GM19240 (cell line): Measurements from ENCODE around the gene MMP15.
"Not testable (repeated sequence)": the region's sequence is repeated elsewhere in the genome, so short reads cannot be mapped to it uniquely, and the experiment has no call there.

Experiments
- DNase-seq: peaks from one replicate; pipeline ENCODE4 v3.0.0; 2011; ENCODE audit warnings: low spot score; ENCODE audit not compliant: insufficient read length

The MMP15 gene

DNA sequence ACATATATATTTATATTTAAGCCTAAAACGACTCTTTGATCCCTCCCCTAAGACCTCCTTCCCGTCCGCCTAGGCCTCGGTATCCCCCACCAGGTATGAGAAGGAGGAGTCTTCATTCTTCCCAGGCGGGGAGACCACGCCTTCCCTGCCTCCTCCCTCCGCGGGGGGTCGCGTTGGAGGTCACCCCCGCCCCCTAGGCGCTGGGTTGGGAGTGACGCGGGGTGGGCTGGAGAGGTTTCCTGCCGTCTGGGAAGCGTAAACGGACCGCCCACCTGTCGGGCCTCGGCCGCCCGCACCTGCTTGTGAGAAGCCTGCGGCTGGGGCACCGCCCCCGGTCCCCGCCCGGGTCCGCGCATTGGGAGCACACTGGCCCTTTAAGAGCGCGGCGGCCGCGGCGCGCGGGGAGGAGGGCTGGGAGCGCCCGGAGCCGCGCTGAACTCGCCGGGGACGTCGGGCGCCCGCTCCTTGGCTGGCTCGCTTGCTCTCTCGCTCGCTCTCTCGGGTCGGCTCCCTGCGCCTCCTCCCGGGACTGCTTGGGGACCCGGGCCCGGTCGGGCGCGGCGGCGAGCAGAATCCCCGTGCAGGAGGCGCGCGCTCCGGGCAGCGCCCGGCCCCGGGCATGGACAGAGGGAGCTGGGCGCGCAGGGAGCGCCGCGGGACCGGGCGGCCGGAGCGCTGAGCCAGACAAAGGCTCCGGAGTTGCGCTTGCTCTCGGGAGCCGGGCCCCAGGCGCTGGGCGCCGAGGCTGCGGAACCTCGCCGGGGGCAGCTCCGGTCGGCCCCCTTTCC, at the start of gene MMP15:
MMP15 (plus strand) TSS at position 404 of the 788 bp plus-strand sequence. CDS start 597 bp downstream, outside the sequence.
- no peak for DNase-seq

DNA sequence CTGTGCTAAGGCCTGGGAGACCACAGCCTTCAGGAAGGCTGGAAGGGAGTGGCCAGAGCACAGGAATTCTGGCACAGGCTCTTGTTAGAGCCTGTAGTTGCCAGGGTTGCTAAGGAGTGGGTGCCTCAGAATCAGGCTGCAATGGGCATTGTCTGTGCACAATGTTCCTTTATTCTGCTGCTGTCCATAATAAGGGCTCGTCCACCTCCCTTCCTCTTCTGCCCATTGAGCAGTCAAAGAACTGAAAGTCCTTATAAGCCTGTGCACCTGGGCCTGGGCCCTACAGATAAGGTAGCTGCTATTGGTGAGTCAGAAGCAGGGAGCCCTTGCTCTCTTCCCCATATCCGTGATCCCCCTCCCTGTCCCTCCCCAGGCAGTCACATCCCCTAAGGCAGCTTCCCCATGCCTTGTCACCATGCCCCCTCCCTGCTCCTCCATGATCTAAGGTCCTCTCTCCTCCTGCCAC, 49.2 kb upstream of the MMP15 start:
- DNase-seq, result no peak

DNA sequence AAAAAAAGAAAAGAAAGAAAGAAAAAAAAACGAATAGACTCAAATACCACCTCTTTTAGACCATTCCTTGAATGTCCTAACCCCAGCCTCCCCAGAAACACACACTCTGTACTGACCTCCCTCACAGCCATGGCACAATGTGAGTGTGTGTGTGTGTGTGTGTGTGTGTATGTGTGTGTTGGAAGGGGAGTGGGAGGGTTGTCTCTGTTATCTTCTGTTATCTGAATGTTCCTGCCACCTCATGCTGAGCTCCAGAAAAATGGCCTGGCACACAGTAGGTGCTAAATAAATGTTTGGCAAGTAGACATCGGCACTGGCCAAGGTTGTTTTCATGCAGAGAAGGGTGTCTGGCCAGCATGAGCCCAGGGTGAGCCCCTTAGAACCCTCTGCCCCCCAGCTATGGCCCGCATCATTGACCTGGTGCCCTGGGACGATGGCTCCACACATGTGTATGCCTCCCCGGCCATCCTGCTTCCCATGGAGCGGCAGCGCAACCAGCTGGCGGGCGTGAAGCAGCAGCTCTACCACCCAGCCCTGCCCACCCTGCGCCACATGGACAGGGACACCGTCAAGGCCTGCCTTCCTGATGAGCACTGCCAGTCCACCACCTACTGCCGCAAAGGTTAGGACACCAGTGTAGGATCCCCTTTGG, 48.0 kb upstream of the MMP15 start:
- DNase-seq, result no peak

DNA sequence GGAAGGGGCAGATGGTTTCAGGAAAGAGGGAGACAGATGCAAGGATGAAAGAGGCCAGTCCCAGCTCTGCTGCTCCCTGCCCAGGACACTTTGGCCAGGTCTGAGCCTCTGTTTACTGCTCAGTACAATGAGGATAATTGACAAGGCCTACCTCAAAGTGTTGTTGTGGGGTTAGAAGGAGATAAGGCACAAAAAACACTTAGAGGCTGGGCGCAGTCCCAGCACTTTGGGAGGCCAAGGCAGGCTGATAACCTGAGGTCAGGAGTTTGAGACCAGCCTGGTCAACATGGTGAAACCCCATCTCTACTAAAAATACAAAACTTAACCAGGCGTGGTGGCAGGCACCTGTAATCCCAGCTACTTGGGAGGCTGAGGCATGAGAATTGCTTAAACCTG, 47.5 kb upstream of the MMP15 start:
- not testable (repeated sequence) for DNase-seq

DNA sequence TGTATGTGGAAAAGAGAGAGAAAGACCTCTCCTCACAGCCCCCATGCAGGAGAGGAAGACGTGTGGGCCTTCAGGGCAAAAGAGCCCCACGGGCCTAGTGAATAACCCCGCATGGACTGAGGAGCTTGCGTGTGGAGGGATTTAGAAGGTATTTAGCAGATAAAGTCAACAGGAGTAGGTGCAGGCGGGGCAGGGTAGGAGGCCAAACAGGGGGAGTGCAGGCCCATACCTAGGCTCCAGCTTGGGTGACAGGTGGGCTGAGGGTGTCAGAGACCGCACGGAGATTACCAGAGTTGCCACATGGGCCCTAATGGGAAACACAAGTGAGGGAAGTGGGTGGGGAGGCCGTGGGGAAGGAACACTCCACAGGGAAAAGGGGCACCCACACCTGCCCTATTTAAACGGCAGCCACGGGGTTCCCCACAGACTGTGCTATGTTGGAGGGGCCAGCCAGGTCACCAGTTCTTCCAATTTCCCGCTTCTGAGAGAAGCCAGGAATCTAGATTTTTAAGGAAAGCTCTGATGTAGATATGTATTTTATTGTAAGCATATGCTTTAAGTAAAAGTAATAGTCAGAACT, 46.5 kb upstream of the MMP15 start:
- DNase-seq, result no peak

DNA sequence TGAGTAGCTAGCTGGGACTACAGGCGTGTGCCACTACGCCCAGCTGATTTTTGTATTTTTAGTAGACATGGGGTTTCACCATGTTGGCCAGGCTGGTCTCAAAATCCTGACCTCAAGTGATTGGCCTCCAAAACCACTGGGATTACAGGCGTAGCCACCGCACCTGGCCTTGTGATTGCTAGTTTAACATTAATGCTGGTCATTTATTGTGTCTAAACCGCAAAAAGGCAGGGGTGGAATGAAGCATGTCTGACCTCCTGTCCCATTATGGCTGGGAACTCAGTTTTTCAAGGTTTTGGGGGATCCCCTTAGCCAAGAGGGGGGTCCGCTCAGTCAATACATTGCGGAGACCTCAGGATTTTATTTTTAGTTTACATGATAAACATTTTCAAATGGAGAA, 43.9 kb upstream of the MMP15 start:
- no peak for DNase-seq

DNA sequence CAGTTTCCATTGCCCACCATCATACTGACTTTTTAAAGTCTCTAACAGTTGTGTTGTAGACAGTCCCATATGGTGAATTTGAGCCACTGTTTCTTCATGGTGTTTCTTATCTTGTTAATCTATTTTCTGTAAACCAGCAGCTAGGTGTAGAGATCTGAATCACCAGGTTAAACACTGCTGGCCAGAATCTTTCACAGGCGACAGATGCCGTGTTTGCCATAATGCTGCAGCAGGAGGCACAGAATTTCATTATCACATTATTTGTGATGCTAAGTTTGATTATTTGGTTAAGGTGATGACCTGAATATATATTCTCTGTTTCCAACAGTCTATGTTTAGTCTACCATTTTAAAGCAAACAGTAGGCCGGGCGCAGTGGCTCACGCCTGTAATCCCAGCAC, 43.2 kb upstream of the MMP15 start:
- no peak for DNase-seq

DNA sequence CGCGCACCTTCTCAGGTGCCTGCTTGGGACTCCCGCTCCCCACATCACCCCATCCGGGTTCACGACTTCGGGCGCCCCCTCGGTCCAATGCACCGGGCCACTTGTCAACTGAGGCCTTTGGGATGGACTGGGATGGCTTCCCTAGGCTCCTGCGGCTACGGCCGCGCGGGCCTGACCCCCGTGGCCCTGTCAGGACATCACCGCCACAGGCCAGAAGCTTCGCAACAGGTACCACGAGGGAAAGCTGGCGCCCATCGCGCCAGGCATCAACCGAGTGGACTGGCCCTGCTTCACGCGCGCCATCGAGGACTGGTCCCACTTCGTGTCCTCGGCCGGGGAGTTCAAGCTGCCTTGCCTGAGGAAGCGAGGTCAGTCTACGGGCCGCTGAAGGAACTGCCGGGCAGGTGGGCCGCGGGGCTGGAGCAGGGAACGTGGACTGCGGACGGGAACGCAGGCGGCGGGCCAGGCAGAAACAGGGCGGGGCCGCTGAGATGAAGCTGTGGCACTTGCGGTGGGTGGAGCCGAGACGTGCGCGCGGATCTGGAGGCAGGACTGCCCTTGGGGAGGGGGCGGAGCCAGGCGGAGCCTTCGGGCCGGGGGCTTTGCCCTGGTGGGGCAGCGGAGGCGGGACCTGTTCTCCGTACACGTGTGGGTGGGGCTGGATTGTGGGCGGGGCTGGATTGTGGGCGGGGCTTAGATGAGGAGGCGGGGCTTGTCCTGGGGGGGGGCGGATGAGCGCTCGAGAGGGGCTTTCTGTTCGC, 40.9 kb upstream of the MMP15 start:
- peak; percentile 65 for DNase-seq

DNA sequence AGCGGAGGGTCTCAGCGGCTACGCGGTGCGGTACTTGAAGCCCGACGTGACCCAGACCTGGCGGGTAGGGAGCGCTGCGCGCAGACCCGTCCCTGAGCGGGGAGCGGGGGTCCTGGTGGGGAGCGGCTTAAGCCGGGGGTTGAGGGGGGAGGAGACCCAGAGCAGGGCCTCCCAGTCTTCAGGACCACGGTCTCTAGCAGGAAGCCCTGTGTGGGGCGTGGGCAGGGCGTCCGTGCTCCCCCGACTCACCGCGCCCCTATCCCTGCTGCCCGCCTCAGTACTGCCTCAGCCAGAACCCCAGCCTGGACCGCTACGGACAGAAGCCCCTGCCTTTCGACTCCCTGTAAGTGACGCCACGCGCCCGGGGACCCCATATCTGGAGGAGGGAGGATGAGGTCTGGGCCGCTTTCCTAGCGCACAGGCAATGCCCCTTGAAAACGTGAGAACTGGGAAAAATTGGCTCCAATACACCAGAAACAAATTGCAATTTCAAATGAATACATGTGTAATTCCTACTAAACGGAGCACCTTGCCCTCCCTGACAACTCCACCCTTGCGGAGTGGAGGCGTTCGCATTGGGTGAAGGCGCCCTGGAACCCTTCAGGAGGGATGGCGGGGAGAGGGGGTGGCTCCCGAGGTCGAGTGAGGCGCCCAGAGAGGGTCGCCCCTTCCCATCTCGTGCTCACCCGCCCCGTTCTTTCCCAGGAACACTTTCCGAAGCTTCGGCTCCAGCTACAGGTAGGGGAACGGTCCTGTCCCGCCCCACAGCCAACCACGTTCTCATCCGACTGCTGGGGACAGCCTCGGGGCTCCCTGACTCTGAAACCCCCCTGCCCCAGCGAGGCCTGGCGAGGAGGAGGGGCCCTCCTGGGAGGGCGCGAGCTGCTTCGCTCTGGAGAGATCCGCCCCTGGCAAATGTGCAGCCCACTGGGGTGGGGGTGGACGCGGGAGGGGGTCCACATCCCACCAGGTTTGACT, 40.1 kb upstream of the MMP15 start:
- no peak for DNase-seq

DNA sequence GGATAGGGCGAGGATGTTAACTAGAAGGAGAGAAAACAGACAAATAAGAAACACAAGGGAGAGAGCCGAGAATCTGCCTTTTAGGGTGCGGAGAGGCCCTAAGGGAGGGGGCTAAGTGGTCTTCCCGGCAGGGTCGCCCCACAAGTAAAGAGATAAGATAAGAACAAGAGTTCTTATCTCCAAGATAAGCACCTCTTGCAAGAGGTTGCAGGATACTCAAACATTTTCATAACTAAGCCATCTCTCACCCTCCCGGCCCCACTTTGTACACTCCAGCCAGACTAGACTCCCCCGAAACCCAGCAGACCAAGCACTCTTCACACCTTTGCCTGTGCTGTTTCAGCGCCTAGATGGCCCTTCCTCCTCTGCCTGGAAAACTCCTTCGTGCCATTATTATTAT, 39.4 kb upstream of the MMP15 start:
- no peak for DNase-seq

DNA sequence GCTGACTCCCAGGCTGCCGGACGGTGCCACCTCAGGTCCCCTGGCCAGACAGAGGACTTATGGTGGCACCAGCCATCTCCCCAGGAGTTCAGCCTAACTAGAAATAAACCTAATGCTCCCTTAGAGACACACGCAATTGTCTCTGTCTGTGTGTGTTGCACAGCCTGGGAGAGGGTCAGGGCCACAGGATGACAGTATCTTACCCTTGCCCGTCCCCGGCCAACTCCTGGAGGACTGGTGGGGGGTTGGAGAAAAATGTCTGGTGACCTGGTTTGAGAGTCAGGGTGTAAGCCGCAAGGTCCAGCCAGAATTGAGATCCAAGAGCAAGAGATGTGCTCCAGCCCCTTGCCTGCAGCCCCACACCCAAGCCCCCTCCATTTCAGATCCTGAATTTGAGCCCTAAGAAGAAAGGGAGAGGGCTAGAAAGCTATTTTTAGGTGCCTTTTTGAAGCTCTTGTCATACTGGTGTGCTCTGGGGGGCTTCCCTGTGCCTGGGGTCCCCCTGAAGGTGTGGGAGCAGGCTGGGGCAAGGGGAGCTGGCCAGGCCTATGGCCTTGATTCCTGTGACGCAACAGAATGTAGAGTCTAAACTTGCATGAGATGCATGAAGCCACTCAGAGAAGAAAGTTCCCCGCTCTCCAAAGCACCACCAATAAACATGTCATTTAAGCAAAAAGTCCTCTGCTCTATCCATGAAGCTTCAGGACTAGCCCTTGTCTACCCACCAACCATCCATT, 37.9 kb upstream of the MMP15 start:
- DNase-seq, result no peak

DNA sequence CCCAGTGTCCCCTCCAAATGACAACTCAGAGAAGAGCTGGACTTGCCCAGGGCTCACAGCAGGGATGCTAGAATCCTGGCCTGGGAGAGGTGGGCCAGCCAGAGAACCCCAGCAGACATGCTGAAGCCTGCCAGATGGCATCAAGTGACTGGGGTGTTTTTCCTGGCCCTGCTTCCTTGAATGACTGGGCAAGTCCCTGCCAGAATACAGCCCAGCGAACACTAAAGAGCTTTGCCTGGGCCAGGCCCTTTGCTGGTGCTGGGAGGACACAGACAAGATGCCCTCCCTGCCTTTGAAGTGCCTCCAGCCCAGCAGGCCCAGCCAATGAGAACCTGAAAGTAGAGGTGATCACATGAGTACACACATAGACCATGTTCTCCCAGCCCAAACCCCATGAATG, 36.6 kb upstream of the MMP15 start:
- DNase-seq, result no peak

DNA sequence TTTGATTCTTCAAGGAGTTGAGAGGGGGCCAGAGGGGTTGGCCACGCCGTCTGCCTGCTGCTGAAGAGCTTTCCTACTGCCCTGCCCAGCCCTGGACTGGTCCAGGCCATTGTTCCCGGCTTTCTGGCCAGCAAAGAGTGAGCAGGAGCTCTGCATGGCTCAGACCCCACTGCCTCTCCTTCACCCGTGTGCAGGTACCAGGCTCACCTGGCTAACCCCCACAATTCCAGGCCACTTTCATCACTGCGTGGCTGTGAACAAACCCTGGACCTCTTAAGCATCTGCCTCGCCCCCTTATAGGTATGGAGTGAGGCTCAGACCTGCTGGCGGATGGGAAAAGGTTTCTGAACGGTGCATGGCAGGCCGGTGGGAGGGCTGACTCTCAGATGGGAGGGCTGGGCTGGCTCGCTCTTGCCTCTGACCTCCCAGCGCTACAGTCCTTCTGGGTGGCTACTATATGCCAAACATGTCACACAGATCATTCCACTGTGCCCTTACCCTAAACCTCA, 33.9 kb upstream of the MMP15 start:
- no peak for DNase-seq

DNA sequence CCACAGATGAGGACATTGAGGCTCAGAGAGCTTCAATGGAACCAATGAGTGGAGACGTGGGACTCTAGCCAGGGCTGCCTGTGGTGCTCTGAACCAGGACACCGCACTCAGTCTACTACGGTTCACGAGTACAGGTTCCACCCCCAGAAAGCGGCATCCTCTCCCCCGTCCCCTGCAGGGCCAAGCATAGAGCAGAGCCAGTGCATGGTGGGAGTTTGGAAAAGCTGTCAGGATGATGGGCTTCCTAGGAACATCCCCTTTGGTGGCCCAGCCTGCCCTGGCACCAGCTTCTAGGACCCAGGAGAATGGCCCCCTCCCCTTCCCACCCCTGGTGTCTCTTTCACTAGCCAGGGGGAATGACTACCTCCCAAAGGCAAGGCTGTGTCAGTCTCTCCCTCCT, 33.5 kb upstream of the MMP15 start:
- DNase-seq, result no peak

DNA sequence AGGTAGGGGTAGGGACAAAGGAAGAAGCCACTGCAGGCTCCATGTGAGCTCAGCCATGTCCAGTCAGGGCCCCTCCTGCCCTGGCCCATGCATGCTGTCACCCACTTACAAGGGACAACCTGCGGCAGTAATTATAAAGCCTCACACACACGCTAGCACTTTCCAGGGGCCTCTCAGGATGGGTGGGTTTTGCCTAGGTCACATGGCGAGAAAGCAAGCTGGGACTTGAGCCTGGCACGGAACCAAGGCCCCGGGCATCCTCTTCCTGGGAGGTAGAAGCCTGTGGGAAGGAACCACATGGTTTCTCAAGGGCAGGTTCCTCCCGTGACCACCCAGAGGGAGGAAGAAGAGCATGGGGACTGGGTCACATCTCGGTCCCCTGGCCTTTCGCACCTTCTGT, 32.1 kb upstream of the MMP15 start:
- no peak for DNase-seq

DNA sequence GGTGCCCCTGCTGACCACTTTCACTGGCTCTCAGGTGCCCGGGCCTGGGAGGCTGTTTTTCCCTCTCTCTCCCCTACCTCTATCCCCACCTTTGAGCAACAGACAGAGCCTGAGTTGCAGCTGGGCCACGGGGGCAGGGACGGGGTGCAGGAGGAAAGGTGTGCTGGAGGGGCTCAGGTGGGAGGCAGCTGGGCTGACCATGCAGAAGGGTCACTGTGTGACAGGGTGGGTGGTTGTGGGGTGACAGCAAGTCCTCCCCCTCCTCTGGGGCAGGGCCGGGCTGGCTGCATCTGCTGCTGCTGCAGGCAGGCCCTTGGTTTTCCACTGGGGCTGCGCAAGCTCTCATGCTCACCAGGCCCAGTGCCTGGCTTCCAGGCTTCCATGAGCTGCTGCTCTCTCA, 31.7 kb upstream of the MMP15 start:
- DNase-seq, result no peak

DNA sequence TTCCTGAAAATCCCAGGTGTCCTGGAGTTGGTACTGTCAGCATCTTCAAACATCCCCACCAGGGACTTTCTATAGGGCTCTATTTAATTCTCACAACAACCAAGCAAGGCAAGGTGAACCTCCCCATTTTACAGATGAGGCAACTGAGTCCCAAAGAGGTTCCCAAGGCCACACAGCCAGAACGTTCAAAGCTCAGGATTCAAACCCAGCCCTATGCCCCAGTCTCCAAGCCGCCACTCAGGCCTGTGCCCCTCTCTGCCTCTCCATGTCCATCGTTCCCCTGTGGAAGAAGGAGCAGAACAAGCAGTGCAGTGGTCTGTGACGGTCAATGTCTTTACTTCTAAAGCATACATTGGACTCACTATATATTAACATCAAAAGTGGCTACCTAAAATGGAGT, 31.2 kb upstream of the MMP15 start:
- no peak for DNase-seq

DNA sequence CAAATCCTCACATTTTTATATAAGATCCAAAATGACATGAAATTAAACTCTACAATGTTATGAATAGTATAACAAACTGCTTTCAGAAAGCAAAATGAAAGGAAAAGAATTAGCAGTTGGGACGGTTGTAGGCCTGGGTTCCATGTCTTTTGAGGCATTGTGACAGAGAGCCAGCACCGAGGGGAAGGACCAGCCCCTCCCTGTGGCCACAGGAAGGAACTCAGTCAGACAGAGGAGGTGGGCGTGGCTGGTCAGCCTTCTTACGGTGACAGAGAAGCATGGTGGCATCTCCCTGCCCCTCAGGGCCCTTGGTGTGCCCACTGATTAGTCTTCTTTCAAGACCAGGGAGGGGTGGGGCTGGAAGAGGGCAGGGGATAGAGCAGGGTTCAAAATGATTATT, 30.8 kb upstream of the MMP15 start:
- DNase-seq, result peak; percentile 34

DNA sequence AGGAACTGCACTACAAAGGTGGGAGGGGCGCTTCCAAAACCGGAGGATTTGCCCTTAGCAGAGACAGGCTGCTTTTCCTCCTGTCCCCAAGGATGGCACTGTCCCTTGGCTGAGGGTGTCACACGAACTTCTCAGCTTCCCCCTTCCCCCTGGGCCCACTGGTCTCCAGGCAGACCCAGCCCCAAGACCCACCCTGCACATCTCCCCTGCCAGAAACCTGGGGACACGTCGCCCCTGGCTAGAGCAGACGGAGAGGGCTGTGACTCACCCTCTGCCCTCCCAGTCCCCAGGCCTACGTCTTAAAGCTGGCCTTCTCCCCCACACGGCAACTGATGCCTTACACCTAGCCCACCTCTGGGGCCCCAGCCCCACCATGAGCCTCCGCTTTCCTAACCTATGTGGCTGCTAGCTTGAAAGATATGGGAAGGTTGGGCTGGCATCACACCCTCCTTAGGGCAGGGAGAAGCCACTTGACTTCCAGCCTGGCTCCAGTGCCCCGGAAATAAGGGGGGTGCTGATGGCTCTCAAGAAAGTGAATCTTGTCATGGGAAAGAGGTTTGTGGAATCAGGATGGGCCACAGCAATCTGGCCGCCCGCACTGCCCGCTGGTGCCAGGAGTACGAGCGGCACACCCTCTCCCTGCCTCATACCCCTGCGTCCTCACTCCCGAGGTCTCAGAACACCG, 29.7 kb upstream of the MMP15 start:
- no peak for DNase-seq
